Suprapubic skin (tissue), 4 donors: ENCODE results near the gene CADPS. TPM values are rescaled to one million over a fixed set of nuclear protein-coding genes. Genes with fewer than 3 reads are reported as not detected.
A peak's percentile ranks its signal among the peaks of the same experiment; 100 is the strongest.

Experiments
- DNase-seq, 2 donors: peaks; one replicate each; pipeline ENCODE4 v3.0.0-alpha.2; 2019; ENCODE audit warnings: low spot score in 2 of 2
- H3K27ac ChIP-seq: fragments of 200-600 bp; sonication (generic); one replicate; pipeline ENCODE4 v1.5.1; 2019
- H3K27me3 ChIP-seq: fragments of 200-600 bp; sonication (generic); one replicate; pipeline ENCODE4 v1.5.1; 2019
- H3K36me3 ChIP-seq: fragments of 200-600 bp; sonication (generic); one replicate; pipeline ENCODE4 v1.5.1; 2019
- H3K4me1 ChIP-seq: fragments of 200-600 bp; sonication (generic); one replicate; pipeline ENCODE4 v1.5.1; 2019
- H3K4me3 ChIP-seq: fragments of 200-600 bp; sonication (generic); one replicate; pipeline ENCODE4 v1.5.1; 2019; ENCODE audit warnings: mild to moderate bottlenecking
- H3K9me3 ChIP-seq: fragments of 200-600 bp; sonication (generic); one replicate; pipeline ENCODE4 v1.5.1; 2019
- CTCF ChIP-seq, 2 donors: fragments of 200-600 bp in 1 of 2; fragments of 450-650 bp in 1 of 2; sonication (generic) in 1 of 2; IDR thresholded peaks; one replicate each; pipeline ENCODE4 v1.5.1; 2016 to 2019; ENCODE audit warnings: antibody characterized with exemption in 2 of 2, mild to moderate bottlenecking in 1 of 2, moderate library complexity in 1 of 2
- EP300 ChIP-seq: sonication (generic); formaldehyde crosslinking; IDR thresholded peaks from one replicate; pipeline ENCODE4 v1.6.1; 2017; ENCODE audit warnings: antibody characterized with exemption
- POLR2A ChIP-seq, 2 donors: fragments of 450-650 bp; IDR thresholded peaks; one replicate each; pipeline ENCODE4 v1.6.1; 2017; ENCODE audit warnings: antibody characterized with exemption in 2 of 2, mild to moderate bottlenecking in 2 of 2, moderate library complexity in 2 of 2
- POLR2AphosphoS5 ChIP-seq, 3 donors: sonication (generic); formaldehyde crosslinking; IDR thresholded peaks; one replicate each; pipeline ENCODE4 v1.6.1; 2017; ENCODE audit warnings: antibody characterized with exemption in 3 of 3
- WGBS: methylation state at CpG from one replicate; pipeline ENCODE4 v1.1.5; 2018; 5-methylcytosine and 5-hydroxymethylcytosine counted together
- total RNA-seq, 4 donors: library from RNA; depleted of rRNA; stranded (reverse); fragments of >200 nt; gene quantifications; one replicate each; pipeline ENCODE4 v1.1.0, GENCODE V29; 2016

CADPS gene
- total RNA-seq, 4 donors from 2014 or later: 0.57 to 3.8 (median 3.0) TPM

GRCh38 chr3:62873451-62873760 is 1.8 kb downstream of the CADPS start:
- Histone ChIP-seq H3K9me3 (no peaks in the 10 kb centered on the region), H3K27ac (peak overlapping the region; percentile 75), H3K4me3 (peak overlapping the region; percentile 64), H3K4me1 (peaks cover 13% of the 10 kb centered on the region), H3K27me3 (peaks cover 33% of the 10 kb centered on the region), H3K36me3 (no peaks in the 10 kb centered on the region)
- WGBS: 18% methylated on average over 4 of the region's 4 CpGs
- DNase-seq: no peak
- TF ChIP-seq EP300: no peak
- TF ChIP-seq CTCF (IDR thresholded peaks at IDR 0.05): no peak
- TF ChIP-seq POLR2AphosphoS5 (IDR thresholded peaks at IDR 0.05): no peak
- TF ChIP-seq POLR2A (IDR thresholded peaks at IDR 0.05): no peak

GRCh38 chr3:62872318-62872717 is 2.9 kb downstream of the CADPS start:
- WGBS: 59% methylated on average over 1 of the region's 1 CpG
- H3K27me3 ChIP-seq: peaks cover 33% of the 10 kb centered on the region

GRCh38 chr3:62870321-62870720 is 4.9 kb downstream of the CADPS start:
- DNase-seq: no peak
- 97% methylated on average over 1 of the region's 1 CpG for WGBS

More at GRCh38 chr3:62872318-62872717, 2.9 kb downstream of the CADPS start:
- no peak for DNase-seq
- Histone ChIP-seq H3K36me3 (no peaks in the 10 kb centered on the region), H3K27ac (no peak overlapping the region), H3K4me1 (peaks cover 13% of the 10 kb centered on the region), H3K4me3 (no peak overlapping the region), H3K9me3 (no peaks in the 10 kb centered on the region)
- TF ChIP-seq POLR2AphosphoS5 (IDR thresholded peaks at IDR 0.05) (no peak), CTCF (IDR thresholded peaks at IDR 0.05) (no peak), POLR2A (IDR thresholded peaks at IDR 0.05) (no peak), EP300 (no peak)

GRCh38 chr3:62863648-62864047 is 11.6 kb downstream of the CADPS start:
- WGBS: 93% methylated on average over 3 of the region's 3 CpGs
- no peak overlapping the region for H3K27ac ChIP-seq
- no peaks in the 10 kb centered on the region for H3K9me3 ChIP-seq
- TF ChIP-seq POLR2AphosphoS5 (IDR thresholded peaks at IDR 0.05): no peak
- no peak for TF ChIP-seq POLR2A (IDR thresholded peaks at IDR 0.05)
- TF ChIP-seq EP300: no peak
- TF ChIP-seq CTCF (IDR thresholded peaks at IDR 0.05): no peak
- H3K4me3 ChIP-seq: no peak overlapping the region
- DNase-seq: no peak
- H3K27me3 ChIP-seq: no peaks in the 10 kb centered on the region
- H3K4me1 ChIP-seq: no peaks in the 10 kb centered on the region
- no peaks in the 10 kb centered on the region for H3K36me3 ChIP-seq

More at GRCh38 chr3:62870321-62870720, 4.9 kb downstream of the CADPS start:
- TF ChIP-seq POLR2AphosphoS5 (IDR thresholded peaks at IDR 0.05): no peak
- TF ChIP-seq POLR2A (IDR thresholded peaks at IDR 0.05): no peak
- no peak for TF ChIP-seq CTCF (IDR thresholded peaks at IDR 0.05)
- no peak for TF ChIP-seq EP300
- Histone ChIP-seq H3K4me3 (no peak overlapping the region), H3K36me3 (no peaks in the 10 kb centered on the region), H3K27ac (no peak overlapping the region), H3K9me3 (no peaks in the 10 kb centered on the region), H3K4me1 (peaks cover 13% of the 10 kb centered on the region), H3K27me3 (peaks cover 15% of the 10 kb centered on the region)

GRCh38 chr3:62859203-62859791 is 15.9 kb downstream of the CADPS start:
- 83% methylated on average over 5 of the region's 5 CpGs for WGBS
- H3K27me3 ChIP-seq: no peaks in the 10 kb centered on the region
- H3K4me1 ChIP-seq: no peaks in the 10 kb centered on the region
- no peaks in the 10 kb centered on the region for H3K9me3 ChIP-seq
- TF ChIP-seq CTCF (IDR thresholded peaks at IDR 0.05) (no peak), POLR2AphosphoS5 (IDR thresholded peaks at IDR 0.05) (no peak), EP300 (no peak), POLR2A (IDR thresholded peaks at IDR 0.05) (no peak)
- H3K27ac ChIP-seq: no peak overlapping the region
- H3K4me3 ChIP-seq: no peak overlapping the region
- no peaks in the 10 kb centered on the region for H3K36me3 ChIP-seq
- DNase-seq: no peak
